HG03066 (cell line): ENCODE data around the gene FRAS1.
"Not testable (repeated sequence)": the region's sequence is repeated elsewhere in the genome, so short reads cannot be mapped to it uniquely, and the experiment has no call there.

Experiments
- ATAC-seq: cut with Tn5 transposase; IDR thresholded peaks from one replicate; pipeline ENCODE4 v1.9.1; 2021; ENCODE audit warnings: low read depth; ENCODE audit not compliant: unreplicated experiment

FRAS1 gene, protein sequence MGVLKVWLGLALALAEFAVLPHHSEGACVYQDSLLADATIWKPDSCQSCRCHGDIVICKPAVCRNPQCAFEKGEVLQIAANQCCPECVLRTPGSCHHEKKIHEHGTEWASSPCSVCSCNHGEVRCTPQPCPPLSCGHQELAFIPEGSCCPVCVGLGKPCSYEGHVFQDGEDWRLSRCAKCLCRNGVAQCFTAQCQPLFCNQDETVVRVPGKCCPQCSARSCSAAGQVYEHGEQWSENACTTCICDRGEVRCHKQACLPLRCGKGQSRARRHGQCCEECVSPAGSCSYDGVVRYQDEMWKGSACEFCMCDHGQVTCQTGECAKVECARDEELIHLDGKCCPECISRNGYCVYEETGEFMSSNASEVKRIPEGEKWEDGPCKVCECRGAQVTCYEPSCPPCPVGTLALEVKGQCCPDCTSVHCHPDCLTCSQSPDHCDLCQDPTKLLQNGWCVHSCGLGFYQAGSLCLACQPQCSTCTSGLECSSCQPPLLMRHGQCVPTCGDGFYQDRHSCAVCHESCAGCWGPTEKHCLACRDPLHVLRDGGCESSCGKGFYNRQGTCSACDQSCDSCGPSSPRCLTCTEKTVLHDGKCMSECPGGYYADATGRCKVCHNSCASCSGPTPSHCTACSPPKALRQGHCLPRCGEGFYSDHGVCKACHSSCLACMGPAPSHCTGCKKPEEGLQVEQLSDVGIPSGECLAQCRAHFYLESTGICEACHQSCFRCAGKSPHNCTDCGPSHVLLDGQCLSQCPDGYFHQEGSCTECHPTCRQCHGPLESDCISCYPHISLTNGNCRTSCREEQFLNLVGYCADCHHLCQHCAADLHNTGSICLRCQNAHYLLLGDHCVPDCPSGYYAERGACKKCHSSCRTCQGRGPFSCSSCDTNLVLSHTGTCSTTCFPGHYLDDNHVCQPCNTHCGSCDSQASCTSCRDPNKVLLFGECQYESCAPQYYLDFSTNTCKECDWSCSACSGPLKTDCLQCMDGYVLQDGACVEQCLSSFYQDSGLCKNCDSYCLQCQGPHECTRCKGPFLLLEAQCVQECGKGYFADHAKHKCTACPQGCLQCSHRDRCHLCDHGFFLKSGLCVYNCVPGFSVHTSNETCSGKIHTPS (N-terminal part only)

DNA sequence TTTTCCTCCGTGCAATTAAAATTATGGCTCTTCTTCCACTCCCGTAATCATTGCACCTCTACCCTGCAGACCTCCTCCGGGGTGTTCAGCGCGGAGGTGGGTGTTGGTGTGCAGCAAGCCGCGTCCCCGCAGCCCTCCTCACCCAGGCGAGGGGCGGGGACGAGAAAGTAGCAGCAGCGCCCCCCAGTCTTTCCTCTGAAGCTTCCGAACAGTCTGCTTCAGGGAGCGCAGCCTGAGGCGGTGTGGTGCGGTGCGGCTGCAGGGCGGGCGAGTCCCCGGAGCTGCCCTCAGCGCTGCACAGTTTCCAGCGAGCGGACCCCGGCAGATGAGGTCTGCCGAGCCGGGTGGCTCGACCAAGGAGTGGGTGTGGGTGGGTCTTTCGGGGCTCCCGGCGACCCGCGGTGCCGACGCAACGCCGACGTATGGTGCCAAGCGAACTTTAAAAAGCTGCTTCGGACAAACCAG is at the start of gene FRAS1:
TSS of gene FRAS1 (plus strand) at position 189 of the 465 bp plus-strand sequence. CDS start 687 bp downstream, outside the sequence.
- ATAC-seq: peak; percentile 16

DNA sequence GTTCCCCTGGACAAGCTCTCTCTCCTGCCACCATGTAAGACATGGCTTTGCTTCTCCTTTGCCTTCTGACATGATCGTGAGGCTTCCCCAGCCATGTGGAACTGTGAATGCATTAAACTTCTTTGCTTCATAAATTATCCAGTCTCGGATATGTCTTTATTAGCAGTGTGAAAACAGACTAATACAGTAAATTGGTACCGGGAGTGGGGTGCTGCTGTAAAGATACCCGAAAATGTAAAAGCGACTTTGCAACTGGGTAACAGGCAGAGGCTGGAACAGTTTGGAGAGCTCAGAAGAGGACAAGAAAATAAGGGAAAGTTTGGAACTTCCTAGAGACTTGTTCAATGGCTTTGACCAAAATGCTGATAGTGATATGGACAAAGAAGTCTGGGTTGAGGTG is 46.1 kb upstream of the FRAS1 start:
- ATAC-seq: not testable (repeated sequence)

DNA sequence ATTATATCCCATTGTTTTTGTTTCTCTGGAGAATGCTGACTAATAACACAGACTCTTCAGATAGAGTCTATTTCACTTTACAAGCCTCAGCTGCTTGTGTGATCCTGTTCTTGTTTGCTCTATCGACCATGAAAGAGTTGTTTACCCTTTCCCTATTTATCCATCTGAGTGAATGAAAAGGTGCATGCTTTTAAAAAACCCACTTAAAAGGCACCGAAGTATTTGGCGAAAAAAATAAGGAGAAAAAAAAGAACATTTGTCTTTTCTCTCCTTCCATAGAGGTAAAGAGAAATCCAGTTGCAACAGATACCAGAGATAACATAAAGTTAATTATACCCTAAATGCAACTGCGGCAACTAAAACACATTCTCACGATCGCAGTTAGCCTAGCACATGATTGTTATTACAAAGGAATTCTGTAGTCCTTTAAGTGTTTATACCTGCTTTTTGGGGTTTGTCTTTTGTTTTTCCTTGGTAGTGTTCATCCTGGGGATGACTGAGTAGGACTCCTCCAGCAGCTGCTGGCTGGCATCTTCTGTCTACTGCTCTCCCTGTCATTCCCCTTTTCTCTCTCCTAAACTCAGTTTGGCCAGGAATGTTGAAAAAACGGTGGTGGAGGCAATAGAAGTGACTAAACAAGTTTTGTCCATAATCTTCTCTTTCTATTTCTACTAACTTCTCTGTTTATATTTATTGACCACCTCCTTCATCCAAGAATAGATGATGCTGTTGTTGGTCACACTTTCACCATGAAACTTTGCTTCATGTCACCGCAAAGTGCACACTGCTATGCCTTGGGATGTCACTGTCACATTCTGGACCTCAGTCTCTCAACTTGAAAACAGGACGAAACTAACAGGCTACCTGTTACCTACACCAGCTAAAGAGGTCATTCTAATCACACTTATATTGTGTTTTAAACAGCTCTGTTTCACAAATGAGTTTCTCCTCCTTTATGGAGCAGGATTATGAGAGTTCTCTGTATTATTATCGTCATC is 41.9 kb upstream of the FRAS1 start:
- ATAC-seq: no peak

DNA sequence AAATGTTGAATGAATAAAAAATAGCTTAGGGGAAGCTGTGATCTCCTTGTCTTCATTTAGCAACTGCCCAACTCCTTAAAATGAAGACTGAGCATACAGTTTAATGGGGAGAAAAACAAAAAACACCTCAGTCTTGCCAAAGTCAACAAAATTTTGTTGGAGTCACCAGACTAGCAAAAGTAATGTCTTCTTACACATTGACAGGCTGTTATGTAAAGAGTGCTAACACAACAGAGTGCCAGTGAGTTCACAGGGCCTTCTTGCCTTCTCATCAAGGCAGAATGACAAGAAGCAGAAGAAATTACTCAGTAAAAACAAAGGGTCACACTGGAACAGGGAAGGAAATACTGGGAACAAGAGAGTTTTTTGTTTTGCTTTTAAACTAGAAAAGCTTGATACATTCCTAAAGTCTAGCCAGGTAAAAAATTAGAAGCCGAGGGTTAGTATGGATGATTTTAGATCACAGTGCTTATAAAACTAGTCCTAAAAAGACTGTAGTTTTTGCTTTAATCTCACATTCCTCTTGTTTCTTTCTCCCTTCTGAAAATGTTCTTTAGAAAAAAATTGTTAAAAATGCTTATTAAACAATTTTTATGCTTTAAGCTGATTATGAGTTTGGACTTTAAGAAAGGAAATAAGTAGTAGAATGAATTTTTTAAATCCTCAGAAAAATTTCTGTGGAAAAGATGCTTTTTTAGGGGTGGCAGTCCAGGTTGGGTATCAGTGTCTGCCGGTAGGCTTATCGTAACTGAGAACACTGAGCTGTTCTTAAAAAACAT is 38.7 kb upstream of the FRAS1 start:
- ATAC-seq: no peak

DNA sequence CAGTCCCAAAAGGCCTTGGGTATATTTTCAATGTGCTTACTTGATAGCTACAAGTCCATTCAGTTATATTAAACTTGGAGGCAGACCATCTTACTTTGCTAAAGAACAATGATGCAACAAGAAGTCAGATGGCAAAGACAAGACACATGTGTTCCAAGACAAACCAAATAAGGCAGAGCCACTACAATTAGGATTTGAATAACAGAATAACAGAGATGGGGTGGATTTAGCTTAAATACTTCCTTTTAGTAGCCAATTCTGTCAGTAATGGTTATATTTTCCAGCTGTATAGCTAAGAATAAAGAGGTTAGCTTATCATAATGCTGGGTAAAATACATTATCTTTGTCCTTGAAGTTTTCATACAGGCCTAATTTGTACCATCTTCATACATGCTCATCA is 37.7 kb upstream of the FRAS1 start:
- no peak for ATAC-seq

DNA sequence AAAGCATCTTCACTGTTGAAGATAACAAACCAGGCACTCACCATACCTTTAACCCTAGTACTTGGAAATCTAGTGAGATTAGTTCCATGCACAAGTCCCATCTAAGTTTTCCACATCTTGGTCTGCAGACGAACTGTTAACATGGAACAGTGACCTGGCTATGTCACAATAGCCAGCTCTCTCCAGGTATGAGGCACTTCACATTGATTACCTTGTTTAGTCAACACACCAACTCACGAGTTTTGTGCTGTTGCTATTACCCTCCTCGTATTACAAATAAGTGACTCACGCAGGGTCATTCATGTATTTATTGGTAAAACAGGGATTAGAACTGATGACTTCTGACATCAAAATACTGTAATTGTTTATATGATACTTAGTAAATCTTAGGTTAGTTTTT is 36.4 kb upstream of the FRAS1 start:
- ATAC-seq: no peak

DNA sequence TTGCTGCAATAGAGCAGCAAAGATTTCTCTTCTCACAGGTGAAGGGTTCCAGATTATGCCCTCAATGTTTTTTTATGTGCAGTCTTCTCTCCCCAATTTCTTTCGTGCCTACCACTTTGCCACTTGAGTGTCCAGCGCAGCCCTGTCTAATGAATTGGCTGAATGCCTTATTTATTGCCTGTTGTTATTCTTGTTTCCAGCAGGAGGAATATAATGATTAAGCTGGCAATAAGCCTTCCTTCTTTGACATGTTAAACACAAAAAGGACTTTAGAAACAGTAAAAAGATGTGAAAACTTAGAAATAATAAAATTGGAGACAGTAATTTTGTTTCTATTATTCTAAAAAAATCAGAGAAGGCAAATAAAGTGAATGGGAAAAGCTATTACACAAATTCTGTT is 34.6 kb upstream of the FRAS1 start:
- ATAC-seq: no peak

DNA sequence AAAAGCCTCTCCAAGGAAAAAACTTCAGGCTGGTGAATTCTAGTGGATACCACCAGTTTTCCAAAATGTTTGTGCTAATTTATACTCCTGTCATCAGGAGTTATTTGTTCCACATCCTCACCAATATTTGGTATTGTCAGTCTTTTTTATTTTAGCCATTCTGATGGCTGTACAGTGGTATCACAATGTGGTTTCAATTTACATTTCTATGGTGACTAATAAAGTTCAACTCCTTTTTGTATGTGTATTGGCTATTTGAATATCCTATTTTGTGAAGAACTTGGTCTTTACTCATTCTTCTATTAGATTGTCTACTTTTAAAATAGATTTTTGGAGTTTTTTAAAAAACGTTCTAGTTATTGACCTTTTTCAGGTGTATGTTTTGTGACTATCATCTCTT is 33.0 kb upstream of the FRAS1 start:
- ATAC-seq: no peak

DNA sequence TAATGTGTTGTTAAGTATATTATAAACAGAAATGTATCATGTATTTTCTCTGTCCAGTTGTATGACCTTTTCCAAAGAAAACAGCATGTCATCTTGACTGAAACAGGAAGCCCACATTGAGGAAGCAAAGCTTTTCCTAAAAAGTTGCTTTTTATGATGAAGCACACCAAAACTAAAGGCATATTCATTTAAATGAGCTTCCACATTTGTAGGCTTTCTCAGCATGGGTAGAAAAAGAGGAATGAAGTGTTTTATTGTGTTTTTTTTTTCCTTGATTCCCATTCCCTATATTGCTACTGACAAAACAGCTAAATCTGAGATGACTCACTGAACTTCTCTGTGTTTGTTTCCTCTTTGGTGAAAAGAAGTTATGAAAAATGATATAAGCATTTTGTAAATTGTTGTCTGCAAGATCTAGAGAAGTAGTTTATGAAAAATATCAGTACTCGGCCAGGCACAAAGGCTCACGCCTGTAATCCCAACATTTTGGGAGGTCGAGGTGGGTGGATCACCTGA is 32.5 kb upstream of the FRAS1 start:
- ATAC-seq: no peak

DNA sequence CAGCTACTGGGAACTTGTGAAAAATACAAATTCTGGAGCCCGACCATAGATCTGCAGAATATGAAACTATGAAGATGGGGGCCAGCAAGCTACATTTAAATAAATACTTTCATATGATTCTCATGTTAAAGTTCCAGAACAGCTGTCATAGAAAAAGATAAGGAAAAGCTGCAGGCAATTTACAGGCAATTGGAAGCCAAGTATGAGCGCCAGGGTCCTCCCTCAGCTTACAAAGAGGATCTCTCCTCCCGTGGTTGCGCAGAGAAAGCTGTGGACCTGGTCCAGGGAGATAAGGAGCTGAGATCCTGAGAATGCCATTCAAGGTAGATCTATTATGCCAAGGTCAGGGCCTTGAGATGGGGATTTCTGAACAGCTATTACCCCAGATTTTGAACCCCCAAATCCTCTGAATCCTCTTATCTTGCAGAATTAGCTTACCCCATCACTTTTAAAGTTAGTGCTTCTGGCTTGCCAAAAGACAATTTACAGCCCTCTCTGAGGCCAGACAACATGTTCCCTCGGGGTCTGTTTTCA is 25.6 kb upstream of the FRAS1 start:
- no peak for ATAC-seq

DNA sequence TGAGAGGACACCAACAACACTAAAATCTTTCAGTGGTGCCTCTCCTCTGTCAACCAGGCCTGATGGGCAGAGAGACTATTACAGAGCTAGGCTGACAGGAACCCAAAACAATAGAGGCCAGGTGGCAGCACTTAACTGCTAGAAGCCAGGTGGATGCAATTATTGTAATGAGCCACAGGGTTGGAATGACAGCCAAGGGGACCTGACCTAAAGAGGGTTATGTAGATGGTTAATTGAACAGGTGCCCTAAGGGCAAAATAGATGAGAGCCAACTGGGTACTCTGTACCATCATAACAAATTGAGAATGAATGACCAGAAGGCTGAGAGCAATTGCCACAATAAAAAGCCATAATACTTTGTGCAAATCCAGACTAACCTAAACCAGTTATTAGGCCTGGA is 24.7 kb upstream of the FRAS1 start:
- no peak for ATAC-seq

DNA sequence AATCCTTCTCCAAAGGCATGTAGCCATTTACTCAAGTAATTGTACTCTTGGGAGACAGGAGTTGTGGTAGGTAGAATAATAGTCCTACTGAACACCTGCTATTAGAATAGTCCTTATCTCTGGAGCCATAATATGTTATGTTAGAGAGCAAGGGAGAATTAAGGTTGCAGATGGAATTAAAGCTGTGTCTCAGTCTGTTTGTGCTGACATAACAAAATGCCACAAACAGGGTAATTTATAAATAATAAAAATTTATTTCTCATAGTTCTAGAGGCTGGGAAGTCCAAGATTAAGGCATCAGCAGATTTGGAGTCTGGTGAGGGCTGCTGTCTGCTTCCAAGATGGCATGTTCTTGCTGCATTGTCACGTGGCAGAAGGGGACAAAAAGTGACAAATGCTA is 24.2 kb upstream of the FRAS1 start:
- ATAC-seq: no peak

DNA sequence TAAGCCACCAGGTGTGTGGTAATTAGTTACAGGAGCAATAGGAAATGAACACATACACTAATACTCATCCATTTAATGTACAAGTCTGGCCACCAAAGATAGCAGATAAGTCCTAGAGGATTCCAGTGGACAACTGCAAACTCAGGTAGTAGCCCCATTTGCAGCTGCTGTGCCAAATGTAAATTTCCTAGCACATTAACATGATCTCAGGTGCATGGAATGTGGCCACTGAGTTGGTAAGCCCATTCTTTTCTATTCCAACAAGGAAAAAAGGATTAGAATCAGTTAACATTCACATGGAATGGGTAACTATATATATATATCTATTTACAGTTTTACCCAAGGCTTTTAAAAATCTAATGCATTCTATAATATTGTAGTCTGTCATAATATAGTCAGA is 23.3 kb upstream of the FRAS1 start:
- ATAC-seq: no peak

DNA sequence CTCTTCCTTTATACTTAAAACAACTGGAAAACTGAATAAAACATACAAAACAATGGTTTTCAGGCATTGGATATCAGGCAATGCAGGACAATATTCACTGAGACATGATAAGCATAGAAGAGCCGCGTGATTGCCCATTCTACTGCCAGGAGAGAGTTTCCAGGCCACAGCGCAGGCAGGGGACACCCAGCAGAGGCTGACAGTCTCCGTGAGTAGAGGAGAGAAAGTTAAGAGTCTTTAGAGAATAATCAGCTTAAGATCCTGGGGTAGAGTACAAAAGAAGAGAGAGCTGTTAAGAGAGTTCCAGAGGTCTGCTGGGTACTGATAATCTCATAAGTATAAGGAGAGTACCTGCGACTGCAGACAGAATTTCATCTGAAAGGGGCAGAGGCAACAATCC is 18.4 kb upstream of the FRAS1 start:
- ATAC-seq: no peak

DNA sequence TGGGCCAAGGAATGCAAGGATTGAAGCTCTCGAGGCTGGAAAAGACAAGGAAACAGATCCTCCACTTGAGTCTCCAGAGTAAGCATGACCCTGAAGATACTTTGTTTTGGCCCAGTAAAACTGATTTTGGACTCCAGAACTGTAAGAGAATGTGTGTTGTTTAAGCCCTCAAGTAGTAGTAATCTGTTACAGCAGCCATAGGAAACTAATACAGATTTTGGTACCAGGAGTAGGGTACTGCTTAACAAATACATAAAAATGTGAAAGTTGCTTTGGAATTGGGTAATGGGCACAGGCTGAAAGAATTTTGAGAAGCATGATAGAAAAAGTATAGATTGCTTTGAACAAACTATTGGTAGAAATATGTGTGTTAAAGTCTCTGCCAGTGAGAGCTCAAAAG is 17.4 kb upstream of the FRAS1 start:
- no peak for ATAC-seq

DNA sequence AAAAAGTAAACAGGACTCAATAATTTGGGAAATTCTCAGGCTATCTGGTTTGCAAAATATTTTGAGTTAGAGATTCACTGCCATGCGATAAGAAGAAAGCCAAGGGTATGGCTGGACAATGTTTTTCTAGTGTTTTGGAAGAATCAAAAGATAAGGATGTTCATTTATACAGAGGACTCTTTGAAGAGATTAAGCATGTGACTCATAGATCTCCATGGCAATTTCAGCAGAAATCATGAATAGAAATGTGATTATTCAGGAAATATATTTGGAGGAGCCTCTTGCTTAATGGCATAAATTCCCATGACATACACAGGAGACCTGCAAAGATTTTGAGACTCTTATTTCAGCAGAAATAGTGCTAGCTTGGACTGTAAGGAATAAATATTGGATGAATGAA is 16.7 kb upstream of the FRAS1 start:
- no peak for ATAC-seq

DNA sequence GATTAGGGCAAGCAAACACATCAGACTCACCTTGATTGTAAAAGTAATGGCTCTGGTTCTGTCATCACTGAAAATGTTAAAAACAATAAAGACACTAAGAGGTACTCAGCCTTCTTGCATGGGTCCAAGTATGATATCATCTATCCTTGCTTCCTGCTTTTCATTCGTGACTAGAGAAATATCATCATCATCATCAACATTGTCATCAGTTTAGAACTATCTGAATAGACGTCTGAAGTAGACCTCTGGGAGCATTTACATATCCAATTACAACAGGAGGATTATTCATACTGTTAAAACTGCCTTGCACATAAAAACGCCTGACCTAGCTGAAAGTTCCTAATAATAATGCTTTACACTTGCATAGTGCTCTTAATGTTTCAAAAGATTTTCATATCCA is 9.8 kb upstream of the FRAS1 start:
- ATAC-seq: no peak

DNA sequence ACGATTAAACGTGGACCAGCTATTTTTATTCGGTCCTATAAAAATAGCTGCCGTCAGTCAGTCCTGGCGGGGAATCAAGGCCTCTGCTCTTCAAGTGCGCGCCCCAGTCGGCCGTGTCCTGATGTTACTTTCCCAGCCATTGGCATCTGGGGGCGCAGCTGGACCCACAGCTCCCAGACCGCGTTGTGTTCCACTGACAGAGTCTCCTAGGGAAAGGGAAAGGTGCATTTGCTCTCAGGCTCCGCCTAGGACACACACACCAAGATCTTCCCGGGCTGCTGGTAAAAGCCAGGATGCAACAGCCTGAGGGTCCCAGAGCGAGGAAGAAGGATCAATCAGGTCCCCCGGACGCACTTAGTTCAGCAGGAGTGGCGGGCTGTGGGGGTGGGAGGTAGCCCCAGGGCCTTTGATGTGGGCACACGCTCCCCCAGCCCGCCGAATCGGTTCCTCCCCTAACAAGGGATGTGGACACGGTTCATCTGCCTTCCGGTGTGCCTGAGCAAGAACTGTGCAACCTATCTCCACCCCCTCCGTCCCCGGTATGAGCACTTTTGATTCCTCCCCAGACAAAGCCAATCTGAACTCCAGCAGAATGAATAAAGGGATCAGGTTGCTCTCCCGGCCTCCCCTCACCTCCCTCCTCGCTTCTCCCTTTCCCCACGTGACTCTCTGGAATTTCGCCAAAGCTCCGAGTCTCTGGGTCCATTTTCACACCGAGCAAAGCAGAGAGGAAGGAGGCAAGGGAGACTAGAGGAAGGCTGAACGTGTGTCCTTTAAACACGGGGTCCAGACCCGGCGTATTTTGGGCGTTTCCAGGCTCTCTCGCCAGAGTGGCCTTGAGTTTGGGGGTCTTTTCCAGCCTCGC is 626 bp upstream of the FRAS1 start:
- peak; percentile 73 for ATAC-seq
